GM18909 (cell line): ENCODE results near the gene SLC37A3.

ENCODE experiments used
- ATAC-seq: cut with Tn5 transposase; IDR thresholded peaks from one replicate; pipeline ENCODE4 v1.9.1; 2021; ENCODE audit warnings: mild to moderate bottlenecking; ENCODE audit not compliant: unreplicated experiment, poor library complexity

Gene SLC37A3

GRCh38 chr7:140402178-140402835, 4.0 kb upstream of the SLC37A3 start:
- ATAC-seq, result no peak

GRCh38 chr7:140400381-140400780, 2.1 kb upstream of the SLC37A3 start:
- ATAC-seq, result no peak

GRCh38 chr7:140398821-140399220, 491 bp upstream of the SLC37A3 start:
- no peak for ATAC-seq

- ATAC-seq, result no peak
Measured at GRCh38 chr7:140393756-140394306, 4.5 kb downstream of the SLC37A3 start.

GRCh38 chr7:140391634-140392033, 6.7 kb downstream of the SLC37A3 start:
- ATAC-seq, result no peak

GRCh38 chr7:140390466-140391190, 7.7 kb downstream of the SLC37A3 start:
- peak; percentile 64 for ATAC-seq

GRCh38 chr7:140390034-140390433, 8.3 kb downstream of the SLC37A3 start:
- no peak for ATAC-seq

GRCh38 chr7:140389445-140389844, 8.9 kb downstream of the SLC37A3 start:
- no peak for ATAC-seq

GRCh38 chr7:140384894-140385545, 13.3 kb downstream of the SLC37A3 start:
- ATAC-seq, result no peak

GRCh38 chr7:140383954-140384713, 14.2 kb downstream of the SLC37A3 start:
- ATAC-seq, result no peak

GRCh38 chr7:140375892-140376730, 22.2 kb downstream of the SLC37A3 start:
- ATAC-seq, result no peak

GRCh38 chr7:140375323-140375722, 23.0 kb downstream of the SLC37A3 start:
- ATAC-seq, result no peak

GRCh38 chr7:140369294-140369693, 29.0 kb downstream of the SLC37A3 start:
- no peak for ATAC-seq

GRCh38 chr7:140367528-140367927, 30.8 kb downstream of the SLC37A3 start:
- ATAC-seq, result no peak

- ATAC-seq, result no peak
Measured at GRCh38 chr7:140364819-140365218, 33.5 kb downstream of the SLC37A3 start.

- no peak for ATAC-seq
Measured at GRCh38 chr7:140360697-140361229, 37.6 kb downstream of the SLC37A3 start.

GRCh38 chr7:140358412-140359051, 39.8 kb downstream of the SLC37A3 start:
- no peak for ATAC-seq

GRCh38 chr7:140358024-140358411, 40.3 kb downstream of the SLC37A3 start:
- ATAC-seq, result no peak

GRCh38 chr7:140350056-140350455, 48.3 kb downstream of the SLC37A3 start:
- no peak for ATAC-seq
